SK-N-SH (cell line): ENCODE data around the gene NR6A1. TPM values are rescaled to one million over a fixed set of nuclear protein-coding genes. Genes with fewer than 3 reads are reported as not detected.
A peak's percentile ranks its signal among the peaks of the same experiment; 100 is the strongest.

Source experiments
- CTCF ChIA-PET: fragments of 300-600, 350-600 bp; formaldehyde crosslinking; extraction: SDS; loops from one replicate; lab custom pipeline; 2021; lab: Yijun Ruan, JAX
- POLR2A ChIA-PET: fragments of 350-600 bp; sonication (Branson Sonifier 250); formaldehyde crosslinking; extraction: SDS; loops from one replicate; lab custom pipeline; 2020; ENCODE audit warnings: antibody characterized with exemption, inconsistent platforms; lab: Yijun Ruan, JAX
- DNase-seq: peaks from one replicate; pipeline ENCODE4 v3.0.0; 2012
- H2AFZ ChIP-seq: fragments of 200-600 bp; sonication (generic); 2 replicates; pipeline ENCODE4 v1.8.1; 2016; ENCODE audit warnings: antibody characterized with exemption, mild to moderate bottlenecking, low read depth
- H3F3A ChIP-seq: fragments of 200-600 bp; sonication (generic); replicated peaks from 2 replicates; pipeline ENCODE3; 2016; ENCODE audit warnings: antibody characterized with exemption, mild to moderate bottlenecking; ENCODE audit not compliant: insufficient read depth
- H3K27ac ChIP-seq, 2 experiments: fragments of 200-500 bp in 1 of 2; fragments of 200-600 bp in 1 of 2; sonication (Bioruptor generic) in 1 of 2; sonication (generic), shearing (Covaris generic) in 1 of 2; 2 replicates each; pipeline versions ENCODE4 v1.5.1 to v1.6.1; 2014 to 2016; ENCODE audit warnings: low read depth in 2 of 2, inconsistent platforms in 1 of 2, low read length in 1 of 2, mild to moderate bottlenecking in 1 of 2, mixed read lengths in 1 of 2
- H3K27me3 ChIP-seq: fragments of 200-600 bp; sonication (generic), shearing (Covaris generic); 2 replicates; pipeline ENCODE4 v1.6.1; 2016; ENCODE audit warnings: mixed run types; ENCODE audit not compliant: insufficient read depth
- H3K36me3 ChIP-seq, 2 experiments: fragments of 200-500 bp in 1 of 2; fragments of 200-600 bp in 1 of 2; sonication (Bioruptor generic) in 1 of 2; sonication (generic) in 1 of 2; replicated peaks in 1 of 2; 2 replicates each; pipeline versions ENCODE3 to v1.5.1; 2014 to 2016; ENCODE audit warnings: low read length in 1 of 2, mild to moderate bottlenecking in 1 of 2; ENCODE audit not compliant: insufficient read depth in 2 of 2, control insufficient read depth in 1 of 2
- H3K4me1 ChIP-seq, 2 experiments: fragments of 200-500 bp in 1 of 2; fragments of 200-600 bp in 1 of 2; sonication (Bioruptor generic) in 1 of 2; sonication (generic), shearing (Covaris generic) in 1 of 2; 2 replicates each; pipeline versions ENCODE4 v1.5.1 to v1.6.1; 2014 to 2016; ENCODE audit warnings: low read depth in 1 of 2, low read length in 1 of 2, mixed run types in 1 of 2; ENCODE audit not compliant: insufficient read depth in 2 of 2, control insufficient read depth in 1 of 2
- H3K4me2 ChIP-seq: fragments of 200-600 bp; sonication (generic), shearing (Covaris generic); 2 replicates; pipeline ENCODE4 v1.6.1; 2017; ENCODE audit warnings: mixed run types
- H3K4me3 ChIP-seq, 2 experiments: fragments of 200-500 bp in 1 of 2; fragments of 200-600 bp in 1 of 2; sonication (Bioruptor generic) in 1 of 2; sonication (generic), shearing (Covaris generic) in 1 of 2; 2 replicates each; pipeline versions ENCODE4 v1.5.1 to v1.8.1; 2014 to 2016; ENCODE audit warnings: low read depth in 2 of 2, inconsistent platforms in 1 of 2, low read length in 1 of 2, mild to moderate bottlenecking in 1 of 2, mixed read lengths in 1 of 2, moderate library complexity in 1 of 2
- H3K79me2 ChIP-seq: fragments of 200-600 bp; sonication (generic); 2 replicates; pipeline ENCODE4 v1.8.1; 2017; ENCODE audit warnings: mild to moderate bottlenecking; ENCODE audit not compliant: insufficient read depth
- H3K9ac ChIP-seq: fragments of 200-600 bp; sonication (generic); 2 replicates; pipeline ENCODE4 v1.6.1; 2017; ENCODE audit warnings: mixed run types
- H3K9me2 ChIP-seq: fragments of 200-600 bp; sonication (generic); 2 replicates; pipeline ENCODE4 v1.6.1; 2017; ENCODE audit warnings: mixed run types
- H3K9me3 ChIP-seq: fragments of 200-600 bp; sonication (generic); 2 replicates; pipeline ENCODE4 v1.6.1; 2017; ENCODE audit warnings: mixed run types, mild to moderate bottlenecking, moderate library complexity
- H4K20me1 ChIP-seq: fragments of 200-600 bp; sonication (generic); 2 replicates; pipeline ENCODE4 v1.6.1; 2017; ENCODE audit warnings: mild to moderate bottlenecking, mixed run types; ENCODE audit not compliant: insufficient read depth
- CHD2 ChIP-seq: fragments of 150-350 bp; IDR thresholded peaks from 2 replicates; pipeline ENCODE4 v1.6.1; 2018; ENCODE audit warnings: low read length; ENCODE audit not compliant: partially characterized antibody
- CTCF ChIP-seq: fragments of 200-600 bp; sonication (generic); IDR thresholded peaks from 2 replicates; pipeline ENCODE4 v1.6.1; 2017; ENCODE audit warnings: antibody characterized with exemption, mild to moderate bottlenecking, moderate library complexity
- ELF1 ChIP-seq: IDR thresholded peaks from 2 replicates; pipeline ENCODE4 v1.4.0; 2012
- EP300 ChIP-seq, 2 experiments: IDR thresholded peaks; 2 replicates each; pipeline versions ENCODE4 v1.4.0 to v1.6.1; 2012; ENCODE audit warnings: borderline replicate concordance in 1 of 2, low read depth in 1 of 2, low read length in 1 of 2
- EZH2phosphoT487 ChIP-seq: fragments of 200-600 bp; sonication (generic); IDR thresholded peaks from 2 replicates; pipeline ENCODE4 v1.6.1; 2017; ENCODE audit warnings: low read depth, mixed run types, mild to moderate bottlenecking, antibody characterized with exemption, moderate library complexity, borderline replicate concordance
- FOSL2 ChIP-seq: IDR thresholded peaks from 2 replicates; pipeline ENCODE4 v1.4.0; 2012; ENCODE audit warnings: low read depth, mild to moderate bottlenecking, moderate library complexity, borderline replicate concordance
- FOXJ3 ChIP-seq: sonication (generic); formaldehyde crosslinking; IDR thresholded peaks from 2 replicates; pipeline ENCODE4 v1.5.1; 2020; ENCODE audit warnings: mild to moderate bottlenecking, missing genetic modification reagents
- FOXM1 ChIP-seq: IDR thresholded peaks from 2 replicates; pipeline ENCODE4 v1.4.0; 2012; ENCODE audit warnings: low read depth, mild to moderate bottlenecking
- GABPA ChIP-seq: IDR thresholded peaks from 2 replicates; pipeline ENCODE4 v1.4.0; 2012; ENCODE audit warnings: low read depth, mild to moderate bottlenecking
- IRF3 ChIP-seq: fragments of 150-350 bp; IDR thresholded peaks from 2 replicates; pipeline ENCODE4 v1.6.1; 2016; ENCODE audit warnings: mild to moderate bottlenecking, low read depth, low read length
- JUND ChIP-seq: IDR thresholded peaks from 2 replicates; pipeline ENCODE4 v1.4.0; 2012
- MAX ChIP-seq: IDR thresholded peaks from 2 replicates; pipeline ENCODE4 v1.4.0; 2012; ENCODE audit warnings: low read depth
- MEF2A ChIP-seq: IDR thresholded peaks from 2 replicates; pipeline ENCODE4 v1.4.0; 2012; ENCODE audit warnings: low read depth, borderline replicate concordance
- MXI1 ChIP-seq: IDR thresholded peaks from 2 replicates; pipeline ENCODE4 v1.6.1; 2012; ENCODE audit warnings: mild to moderate bottlenecking, low read depth, low read length, improper control_type of control experiment
- NFIC ChIP-seq: IDR thresholded peaks from 2 replicates; pipeline ENCODE4 v1.4.0; 2012; ENCODE audit warnings: borderline replicate concordance
- PBX3 ChIP-seq: IDR thresholded peaks from 2 replicates; pipeline ENCODE4; 2012
- POLR2AphosphoS5 ChIP-seq: IDR thresholded peaks from 2 replicates; pipeline ENCODE4 v1.6.1; 2012; ENCODE audit warnings: low read depth, low read length
- RCOR1 ChIP-seq: fragments of 150-350 bp; IDR thresholded peaks from 2 replicates; pipeline ENCODE4 v1.6.1; 2017; ENCODE audit warnings: antibody characterized with exemption, low read length
- RFX5 ChIP-seq: IDR thresholded peaks from 2 replicates; pipeline ENCODE4 v1.6.1; 2012; ENCODE audit warnings: mild to moderate bottlenecking, improper control_type of control experiment, low read length
- RXRA ChIP-seq: IDR thresholded peaks from 2 replicates; pipeline ENCODE4 v1.4.0; 2012; ENCODE audit warnings: low read depth, mild to moderate bottlenecking, borderline replicate concordance
- SIN3A ChIP-seq: IDR thresholded peaks from 2 replicates; pipeline ENCODE4 v1.6.1; 2012; ENCODE audit warnings: low read depth, mild to moderate bottlenecking, low read length, moderate library complexity, borderline replicate concordance
- SMC3 ChIP-seq: IDR thresholded peaks from 2 replicates; pipeline ENCODE4 v1.6.1; 2012; ENCODE audit warnings: low read depth, low read length, improper control_type of control experiment
- TCF12 ChIP-seq: IDR thresholded peaks from 2 replicates; pipeline ENCODE4 v1.4.0; 2012
- TEAD4 ChIP-seq: IDR thresholded peaks from 2 replicates; pipeline ENCODE4 v1.4.0; 2012; ENCODE audit warnings: mild to moderate bottlenecking, borderline replicate concordance; ENCODE audit not compliant: insufficient read depth
- USF1 ChIP-seq: IDR thresholded peaks from 2 replicates; pipeline ENCODE4 v1.4.0; 2012; ENCODE audit warnings: low read depth, borderline replicate concordance
- USF2 ChIP-seq: fragments of 150-350 bp; IDR thresholded peaks from 2 replicates; pipeline ENCODE4 v1.6.1; 2017; ENCODE audit warnings: antibody characterized with exemption, low read length, low read depth, borderline replicate concordance
- ZBTB33 ChIP-seq: IDR thresholded peaks from 2 replicates; pipeline ENCODE4 v1.4.0; 2012; ENCODE audit warnings: low read depth, borderline replicate concordance
- WGBS: methylation state at CpG from one replicate; pipeline ENCODE4 v1.1.6; 2017; ENCODE audit warnings: low lambda C conversion rate; 5-methylcytosine and 5-hydroxymethylcytosine counted together
- polyA plus RNA-seq, 3 experiments: library from polyadenylated mRNA; depleted of rRNA; stranded (reverse); fragments of >200 nt; gene quantifications; 2 replicates each; pipeline ENCODE4 v1.2.3, GENCODE V29; 2012

Gene NR6A1
- polyA plus RNA-seq, 1 of the 3 experiments (the other 2 are of a cell fraction) = 1.2 TPM

GRCh38 chr9:124696101-124696500, 75.0 kb downstream of the NR6A1 start:
- Histone ChIP-seq H3K27me3 (no peaks in the 10 kb centered on the region), H3K4me1 (peaks cover 17 to 35% of the 10 kb centered on the region in 2 experiments), H3K9me2 (no peaks in the 10 kb centered on the region; the same call in 1 of the 2 replicates), H3K9ac (peak overlapping the region; percentile 78), H3F3A (peaks cover 51% of the 10 kb centered on the region), H3K79me2 (peaks cover 77% of the 10 kb centered on the region), H3K4me2 (peak overlapping the region; percentile 66), H3K4me3 (no peak overlapping the region), H3K9me3 (no peaks in the 10 kb centered on the region), H2AFZ (no peak overlapping the region), H3K36me3 (peaks cover 12 to 30% of the 10 kb centered on the region in 2 experiments), H3K27ac (peak overlapping the region; percentile 56 to 91), H4K20me1 (no peaks in the 10 kb centered on the region)
- TF ChIP-seq SMC3 (no peak), SIN3A (no peak), RFX5 (no peak), ZBTB33 (no peak), FOXM1 (no peak), NFIC (no peak), RCOR1 (no peak), TEAD4 (no peak), RXRA (peak; percentile 22; the same call in 1 of the 2 replicates), JUND (0 out of 2 replicates have a peak, but pooled peaks have one; percentile 21), MEF2A (no peak), FOSL2 (peak; percentile 54; the same call in 1 of the 2 replicates), TCF12 (no peak), USF2 (no peak), CTCF (no peak), GABPA (no peak), POLR2AphosphoS5 (no peak), FOXJ3 (CRISPR knock-in tag) (no peak), MAX (no peak), USF1 (no peak), CHD2 (no peak), EZH2phosphoT487 (no peak), ELF1 (no peak), MXI1 (no peak), PBX3 (no peak), EP300 (IDR thresholded peaks at IDR 0.05; ENCODE audit: borderline replicate concordance in 1 of 2, low read depth in 1 of 2, low read length in 1 of 2) (no peak), IRF3 (no peak)
- ChIA-PET POLR2A (no interaction called here), CTCF (no interaction called here)
- WGBS = 62% methylated on average over 3 of the region's 3 CpGs
- no peak for DNase-seq
